Measurements from ENCODE around the gene FAM162A. TPM values are rescaled to one million over a fixed set of nuclear protein-coding genes. Genes with fewer than 3 reads are reported as not detected.
A peak's percentile ranks its signal among the peaks of the same experiment; 100 is the strongest.
"Not testable (repeated sequence)": the region's sequence is repeated elsewhere in the genome, so short reads cannot be mapped to it uniquely, and the experiment has no call there.

The FAM162A gene
- total RNA-seq, 4 donors from 2014 or later = 48.0 to 74.5 (median 61.1) TPM

DNA sequence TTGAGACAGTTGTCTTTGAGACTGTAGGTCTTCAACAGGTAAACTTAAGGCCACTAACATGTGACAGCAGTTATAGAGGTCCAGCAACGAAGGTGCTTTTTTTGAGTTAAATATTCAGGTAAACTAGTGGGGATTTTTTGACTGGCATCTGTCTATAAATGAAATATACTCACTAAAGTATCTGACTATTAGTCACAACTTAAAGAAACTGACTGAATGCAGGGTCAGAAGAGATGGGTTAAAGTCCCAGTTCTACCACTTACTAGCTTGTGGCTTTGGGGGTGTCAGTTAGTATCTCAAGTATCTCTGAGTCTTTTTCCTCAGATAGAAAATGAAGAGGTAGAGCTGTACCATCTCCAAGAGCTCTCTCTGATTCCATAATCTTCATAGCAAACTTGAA lies 18.9 kb upstream of the FAM162A start:
- DNase-seq = no peak
- intact Hi-C loops (cut with DNase I) = no loop called here
- no peak for TF ChIP-seq POLR2A (IDR thresholded peaks at IDR 0.05)
- TF ChIP-seq, protein P1, sequence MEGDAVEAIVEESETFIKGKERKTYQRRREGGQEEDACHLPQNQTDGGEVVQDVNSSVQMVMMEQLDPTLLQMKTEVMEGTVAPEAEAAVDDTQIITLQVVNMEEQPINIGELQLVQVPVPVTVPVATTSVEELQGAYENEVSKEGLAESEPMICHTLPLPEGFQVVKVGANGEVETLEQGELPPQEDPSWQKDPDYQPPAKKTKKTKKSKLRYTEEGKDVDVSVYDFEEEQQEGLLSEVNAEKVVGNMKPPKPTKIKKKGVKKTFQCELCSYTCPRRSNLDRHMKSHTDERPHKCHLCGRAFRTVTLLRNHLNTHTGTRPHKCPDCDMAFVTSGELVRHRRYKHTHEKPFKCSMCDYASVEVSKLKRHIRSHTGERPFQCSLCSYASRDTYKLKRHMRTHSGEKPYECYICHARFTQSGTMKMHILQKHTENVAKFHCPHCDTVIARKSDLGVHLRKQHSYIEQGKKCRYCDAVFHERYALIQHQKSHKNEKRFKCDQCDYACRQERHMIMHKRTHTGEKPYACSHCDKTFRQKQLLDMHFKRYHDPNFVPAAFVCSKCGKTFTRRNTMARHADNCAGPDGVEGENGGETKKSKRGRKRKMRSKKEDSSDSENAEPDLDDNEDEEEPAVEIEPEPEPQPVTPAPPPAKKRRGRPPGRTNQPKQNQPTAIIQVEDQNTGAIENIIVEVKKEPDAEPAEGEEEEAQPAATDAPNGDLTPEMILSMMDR (IDR thresholded peaks at IDR 0.05) = no peak
- H3K4me3 ChIP-seq = no peak overlapping the region
- H3K9me3 ChIP-seq = no peaks in the 10 kb centered on the region
- H3K27me3 ChIP-seq = no peaks in the 10 kb centered on the region
- 93 to 94% methylated on average over 1 of the region's 1 CpG for WGBS, 2 donors
- H3K27ac ChIP-seq = peak overlapping the region; percentile 42 to 85 (median 78)
- H3K4me1 ChIP-seq = peaks cover 0 to 59% (median 5%) of the 10 kb centered on the region in 3 donors
- peaks cover 0 to 90% (median 4%) of the 10 kb centered on the region in 3 donors for H3K36me3 ChIP-seq

DNA sequence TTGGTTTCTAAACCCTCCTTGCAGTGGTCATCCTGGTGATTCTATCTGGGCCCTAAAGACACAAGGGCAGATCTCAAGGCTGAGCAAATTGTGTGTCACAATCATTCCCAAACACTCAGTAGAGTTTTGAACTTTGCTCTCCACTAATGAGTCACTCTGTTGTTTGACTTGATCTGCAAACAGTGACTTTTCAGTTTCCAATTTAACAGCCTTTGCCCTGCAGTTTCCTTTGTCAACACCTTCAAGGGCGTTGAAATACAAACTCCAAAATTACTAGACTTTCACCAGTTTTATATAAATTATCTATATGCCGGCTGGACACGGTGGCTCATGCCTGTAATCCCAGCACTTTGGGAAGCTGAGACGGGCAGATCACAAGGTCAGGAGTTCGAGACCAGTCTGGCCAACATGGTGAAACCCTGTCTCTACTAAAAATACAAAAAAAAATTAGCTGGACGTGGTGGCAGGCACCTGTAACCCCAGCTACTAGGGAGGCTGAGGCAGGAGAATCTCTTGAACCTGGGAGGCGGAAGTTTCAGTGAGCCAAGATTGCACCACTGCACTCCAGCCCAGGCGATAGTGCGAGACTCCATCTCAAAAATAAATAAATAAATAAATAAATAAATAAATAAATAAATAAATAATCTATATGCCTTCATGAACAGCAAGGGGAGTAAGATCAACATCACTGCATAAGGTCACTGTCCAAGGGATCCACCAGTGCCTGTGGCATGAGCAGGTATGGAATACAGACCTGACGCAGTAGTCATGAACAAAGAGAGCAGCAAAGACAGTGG lies 18.2 kb upstream of the FAM162A start:
- H3K4me3 ChIP-seq; intact Hi-C loops (cut with DNase I); DNase-seq; H3K9me3 ChIP-seq; H3K27me3 ChIP-seq: not testable (repeated sequence)
- Histone ChIP-seq H3K4me1 (peaks cover 0 to 59% (median 5%) of the 10 kb centered on the region in 3 donors), H3K36me3 (peaks cover 0 to 94% (median 4%) of the 10 kb centered on the region in 3 donors), H3K27ac (peak overlapping the region; percentile 42 to 85 (median 78))
- 73 to 77% methylated on average over 9 to 10 of the region's 10 CpGs for WGBS, 2 donors

DNA sequence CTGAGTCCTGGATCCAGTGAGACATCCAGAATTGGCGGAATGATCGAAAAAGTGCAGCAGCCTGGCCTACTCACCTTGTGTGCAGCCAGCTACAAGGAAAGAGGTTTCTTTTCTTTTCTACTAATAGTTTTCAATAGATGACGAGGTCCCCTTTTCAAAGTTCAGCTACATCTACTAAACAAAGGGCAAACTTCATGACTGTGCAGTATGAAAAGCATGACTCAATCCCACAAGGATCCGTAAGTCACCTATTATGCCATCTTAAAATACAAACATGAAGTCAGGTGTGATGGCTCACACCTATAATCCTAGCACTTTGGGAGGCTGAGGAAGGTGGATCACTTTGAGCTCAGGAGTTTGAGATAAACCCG lies 17.6 kb upstream of the FAM162A start:
- H3K36me3 ChIP-seq = peaks cover 0 to 94% (median 4%) of the 10 kb centered on the region in 3 donors
- peak overlapping the region in 3 of 4 donors; percentile 74 to 85 (median 82) for H3K27ac ChIP-seq
- peaks cover 0 to 56% (median 5%) of the 10 kb centered on the region in 3 donors for H3K4me1 ChIP-seq
- TF ChIP-seq POLR2A (IDR thresholded peaks at IDR 0.05) = no peak
- TF ChIP-seq, protein P1 (IDR thresholded peaks at IDR 0.05) = no peak
- WGBS, 2 donors = 48 to 68% methylated on average over 4 to 5 of the region's 5 CpGs
- H3K27me3 ChIP-seq = no peaks in the 10 kb centered on the region
- intact Hi-C loops (cut with DNase I) = no loop called here
- H3K9me3 ChIP-seq = no peaks in the 10 kb centered on the region
- no peak for DNase-seq
- H3K4me3 ChIP-seq = no peak overlapping the region

DNA sequence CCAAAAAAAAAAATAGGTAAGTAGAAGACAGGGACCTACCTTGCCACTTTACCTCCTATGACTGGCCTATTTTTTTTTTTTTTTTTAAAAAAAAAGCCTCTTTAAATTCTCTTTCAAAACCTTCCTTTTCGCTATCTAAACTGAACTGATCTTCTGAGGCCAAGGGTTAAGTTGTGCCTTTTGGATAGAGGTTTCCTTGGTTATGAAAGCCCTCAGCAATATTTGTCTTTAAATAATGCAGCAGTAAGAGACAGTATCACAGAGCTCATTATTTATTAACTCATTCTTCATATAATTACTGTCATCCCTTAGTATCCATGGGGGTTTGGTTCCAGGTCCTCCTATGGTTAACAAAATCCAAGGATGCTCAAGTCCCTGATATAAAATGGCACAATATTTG lies 9.9 kb upstream of the FAM162A start:
- no peak for DNase-seq
- Histone ChIP-seq H3K27ac (no peak overlapping the region), H3K9me3 (no peaks in the 10 kb centered on the region), H3K4me3 (no peak overlapping the region), H3K27me3 (no peaks in the 10 kb centered on the region), H3K4me1 (no peaks in the 10 kb centered on the region), H3K36me3 (peaks cover 0 to 42% (median 0%) of the 10 kb centered on the region in 3 donors)
- TF ChIP-seq, protein P1 (IDR thresholded peaks at IDR 0.05) = no peak
- no peak for TF ChIP-seq POLR2A (IDR thresholded peaks at IDR 0.05)
- 90 to 100% methylated on average over 1 of the region's 1 CpG for WGBS, 2 donors
- intact Hi-C loops (cut with DNase I) = no loop called here

DNA sequence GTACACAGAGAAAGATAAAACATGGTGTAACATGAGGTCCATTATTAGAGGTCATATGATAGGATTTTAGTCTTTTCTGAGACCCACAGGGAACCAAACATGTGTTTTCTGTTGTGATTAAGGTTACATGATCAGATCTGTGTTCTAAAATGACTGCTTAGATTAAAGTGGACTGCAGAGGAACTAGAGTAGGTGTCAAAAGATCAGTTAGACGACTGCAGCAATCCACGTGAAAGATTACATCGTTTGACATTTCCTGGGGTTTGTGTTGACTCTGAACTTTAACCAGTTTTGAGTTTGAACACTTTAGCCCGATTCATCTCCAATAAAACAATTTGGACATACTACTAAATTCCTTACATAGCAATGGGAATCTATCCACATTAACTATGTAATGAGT lies 6.0 kb upstream of the FAM162A start:
- Histone ChIP-seq H3K36me3 (peaks cover 0 to 25% (median 0%) of the 10 kb centered on the region in 3 donors), H3K27ac (no peak overlapping the region), H3K4me1 (peaks cover 0 to 17% (median 5%) of the 10 kb centered on the region in 3 donors), H3K27me3 (no peaks in the 10 kb centered on the region), H3K4me3 (no peak overlapping the region), H3K9me3 (no peaks in the 10 kb centered on the region)
- TF ChIP-seq, protein P1 (IDR thresholded peaks at IDR 0.05) = no peak
- TF ChIP-seq POLR2A (IDR thresholded peaks at IDR 0.05) = no peak
- 78 to 82% methylated on average over 4 of the region's 4 CpGs for WGBS, 2 donors
- DNase-seq = no peak
- intact Hi-C loops (cut with DNase I) = no loop called here

Data from esophagus squamous epithelium (tissue), 5 donors.